Measurements from ENCODE around the gene ARVCF.

ARVCF gene

GRCh38 chr22:20060700-20061480 lies 44.3 kb upstream of the ARVCF start:
- TF ChIP-seq FOXP2 (optimal IDR thresholded peaks at IDR 0.05; ENCODE audit: borderline replicate concordance, extremely low read depth, extremely low read length, insufficient read depth) (no peak), TAF1 (IDR thresholded peaks at IDR 0.05; ENCODE audit: borderline replicate concordance, insufficient read depth, low read length) (no peak), SIN3A (IDR thresholded peaks at IDR 0.05; ENCODE audit: borderline replicate concordance, insufficient read depth, low read length) (no peak), REST (IDR thresholded peaks at IDR 0.05; ENCODE audit: insufficient read depth in 1 of 2, low read depth in 2 of 2, low read length in 2 of 2) (no peak), POLR2AphosphoS5 (IDR thresholded peaks at IDR 0.05; ENCODE audit: low read depth, low read length) (no peak)

GRCh38 chr22:20058989-20059770 lies 42.6 kb upstream of the ARVCF start:
- no peak for TF ChIP-seq TAF1 (IDR thresholded peaks at IDR 0.05; ENCODE audit: borderline replicate concordance, insufficient read depth, low read length)
- no peak for TF ChIP-seq POLR2AphosphoS5 (IDR thresholded peaks at IDR 0.05; ENCODE audit: low read depth, low read length)
- no peak for TF ChIP-seq REST (IDR thresholded peaks at IDR 0.05; ENCODE audit: insufficient read depth in 1 of 2, low read depth in 2 of 2, low read length in 2 of 2)
- no peak for TF ChIP-seq SIN3A (IDR thresholded peaks at IDR 0.05; ENCODE audit: borderline replicate concordance, insufficient read depth, low read length)
- TF ChIP-seq FOXP2 (optimal IDR thresholded peaks at IDR 0.05; ENCODE audit: borderline replicate concordance, extremely low read depth, extremely low read length, insufficient read depth): no peak

GRCh38 chr22:20057596-20058268 lies 41.1 kb upstream of the ARVCF start:
- no peak for TF ChIP-seq SIN3A (IDR thresholded peaks at IDR 0.05; ENCODE audit: borderline replicate concordance, insufficient read depth, low read length)
- TF ChIP-seq FOXP2 (optimal IDR thresholded peaks at IDR 0.05; ENCODE audit: borderline replicate concordance, extremely low read depth, extremely low read length, insufficient read depth): no peak
- TF ChIP-seq POLR2AphosphoS5 (IDR thresholded peaks at IDR 0.05; ENCODE audit: low read depth, low read length): no peak
- no peak for TF ChIP-seq TAF1 (IDR thresholded peaks at IDR 0.05; ENCODE audit: borderline replicate concordance, insufficient read depth, low read length)
- no peak for TF ChIP-seq REST (IDR thresholded peaks at IDR 0.05; ENCODE audit: insufficient read depth in 1 of 2, low read depth in 2 of 2, low read length in 2 of 2)

- TF ChIP-seq SIN3A (IDR thresholded peaks at IDR 0.05; ENCODE audit: borderline replicate concordance, insufficient read depth, low read length): no peak
- no peak for TF ChIP-seq FOXP2 (optimal IDR thresholded peaks at IDR 0.05; ENCODE audit: borderline replicate concordance, extremely low read depth, extremely low read length, insufficient read depth)
- TF ChIP-seq TAF1 (IDR thresholded peaks at IDR 0.05; ENCODE audit: borderline replicate concordance, insufficient read depth, low read length): no peak
- no peak for TF ChIP-seq POLR2AphosphoS5 (IDR thresholded peaks at IDR 0.05; ENCODE audit: low read depth, low read length)
- no peak for TF ChIP-seq REST (IDR thresholded peaks at IDR 0.05; ENCODE audit: insufficient read depth in 1 of 2, low read depth in 2 of 2, low read length in 2 of 2)
Measured at GRCh38 chr22:20056696-20057386, 40.2 kb upstream of the ARVCF start.

Measured in PFSK-1 (cell line).